ENCODE measurements around the gene DPYD.

Gene DPYD

GRCh38 chr1:97145321-97145956 is 775.4 kb downstream of the DPYD start:
- Mint-ChIP-seq H3K27me3 (ENCODE audit: low read depth) (no peaks in the 10 kb centered on the region), H3K9me3 (no peaks in the 10 kb centered on the region)
- no peak for DNase-seq (ENCODE audit: low spot score)

GRCh38 chr1:97144527-97144926 is 776.3 kb downstream of the DPYD start:
- Mint-ChIP-seq H3K9me3 (no peaks in the 10 kb centered on the region), H3K36me3 (ENCODE audit: low read depth) (no peaks in the 10 kb centered on the region)
- no peak for DNase-seq (ENCODE audit: low spot score)

More at GRCh38 chr1:97145321-97145956, 775.4 kb downstream of the DPYD start:
- Mint-ChIP-seq H3K4me3 (no peak overlapping the region), H3K27ac (no peak overlapping the region), H3K4me1 (ENCODE audit: low read depth) (no peaks in the 10 kb centered on the region), H3K36me3 (ENCODE audit: low read depth) (no peaks in the 10 kb centered on the region)

GRCh38 chr1:97143236-97143882 is 777.5 kb downstream of the DPYD start:
- Mint-ChIP-seq H3K27ac (no peak overlapping the region), H3K27me3 (ENCODE audit: low read depth) (no peaks in the 10 kb centered on the region), H3K4me1 (ENCODE audit: low read depth) (peaks cover 3% of the 10 kb centered on the region), H3K36me3 (ENCODE audit: low read depth) (no peaks in the 10 kb centered on the region), H3K4me3 (no peak overlapping the region), H3K9me3 (no peaks in the 10 kb centered on the region)
- no peak for DNase-seq (ENCODE audit: low spot score)

More at GRCh38 chr1:97144527-97144926, 776.3 kb downstream of the DPYD start:
- no peaks in the 10 kb centered on the region for H3K4me1 Mint-ChIP-seq (ENCODE audit: low read depth)
- H3K4me3 Mint-ChIP-seq, result no peak overlapping the region
- no peaks in the 10 kb centered on the region for H3K27me3 Mint-ChIP-seq (ENCODE audit: low read depth)
- no peak overlapping the region for H3K27ac Mint-ChIP-seq

- Mint-ChIP-seq H3K4me1 (ENCODE audit: low read depth) (peaks cover 3% of the 10 kb centered on the region), H3K27me3 (ENCODE audit: low read depth) (no peaks in the 10 kb centered on the region), H3K4me3 (no peak overlapping the region), H3K27ac (no peak overlapping the region), H3K36me3 (ENCODE audit: low read depth) (no peaks in the 10 kb centered on the region), H3K9me3 (no peaks in the 10 kb centered on the region)
- DNase-seq (ENCODE audit: low spot score), result no peak
These were observed 780.2 kb downstream of the DPYD start for GRCh38 chr1:97140611-97141010.

- H3K4me1 Mint-ChIP-seq (ENCODE audit: low read depth), result peaks cover 3% of the 10 kb centered on the region
These were observed 781.3 kb downstream of the DPYD start for GRCh38 chr1:97139512-97139911.

GRCh38 chr1:97138515-97139032 is 782.3 kb downstream of the DPYD start:
- no peaks in the 10 kb centered on the region for H3K36me3 Mint-ChIP-seq (ENCODE audit: low read depth)
- DNase-seq (ENCODE audit: low spot score), result no peak
- no peaks in the 10 kb centered on the region for H3K9me3 Mint-ChIP-seq
- no peak overlapping the region for H3K27ac Mint-ChIP-seq
- H3K4me1 Mint-ChIP-seq (ENCODE audit: low read depth), result peaks cover 3% of the 10 kb centered on the region
- H3K27me3 Mint-ChIP-seq (ENCODE audit: low read depth), result no peaks in the 10 kb centered on the region
- no peak overlapping the region for H3K4me3 Mint-ChIP-seq

More at GRCh38 chr1:97139512-97139911, 781.3 kb downstream of the DPYD start:
- H3K27ac Mint-ChIP-seq, result no peak overlapping the region
- no peaks in the 10 kb centered on the region for H3K27me3 Mint-ChIP-seq (ENCODE audit: low read depth)
- no peaks in the 10 kb centered on the region for H3K9me3 Mint-ChIP-seq
- no peaks in the 10 kb centered on the region for H3K36me3 Mint-ChIP-seq (ENCODE audit: low read depth)
- no peak overlapping the region for H3K4me3 Mint-ChIP-seq
- DNase-seq (ENCODE audit: low spot score), result no peak

- Mint-ChIP-seq H3K9me3 (no peaks in the 10 kb centered on the region), H3K4me1 (ENCODE audit: low read depth) (peaks cover 3% of the 10 kb centered on the region), H3K27me3 (ENCODE audit: low read depth) (no peaks in the 10 kb centered on the region), H3K36me3 (ENCODE audit: low read depth) (no peaks in the 10 kb centered on the region), H3K27ac (no peak overlapping the region), H3K4me3 (no peak overlapping the region)
- DNase-seq (ENCODE audit: low spot score), result no peak
These were observed 782.8 kb downstream of the DPYD start for GRCh38 chr1:97137862-97138514.

- H3K36me3 Mint-ChIP-seq (ENCODE audit: low read depth), result no peaks in the 10 kb centered on the region
- no peaks in the 10 kb centered on the region for H3K9me3 Mint-ChIP-seq
- H3K27me3 Mint-ChIP-seq (ENCODE audit: low read depth), result no peaks in the 10 kb centered on the region
- peaks cover 3% of the 10 kb centered on the region for H3K4me1 Mint-ChIP-seq (ENCODE audit: low read depth)
- no peak for DNase-seq (ENCODE audit: low spot score)
- no peak overlapping the region for H3K4me3 Mint-ChIP-seq
- no peak overlapping the region for H3K27ac Mint-ChIP-seq
These were observed 783.8 kb downstream of the DPYD start for GRCh38 chr1:97136996-97137395.

- no peaks in the 10 kb centered on the region for H3K9me3 Mint-ChIP-seq
- H3K4me1 Mint-ChIP-seq (ENCODE audit: low read depth), result peaks cover 3% of the 10 kb centered on the region
- DNase-seq (ENCODE audit: low spot score), result no peak
- no peak overlapping the region for H3K4me3 Mint-ChIP-seq
- no peak overlapping the region for H3K27ac Mint-ChIP-seq
- H3K36me3 Mint-ChIP-seq (ENCODE audit: low read depth), result no peaks in the 10 kb centered on the region
- H3K27me3 Mint-ChIP-seq (ENCODE audit: low read depth), result no peaks in the 10 kb centered on the region
These were observed 784.9 kb downstream of the DPYD start for GRCh38 chr1:97135972-97136371.

- no peaks in the 10 kb centered on the region for H3K36me3 Mint-ChIP-seq (ENCODE audit: low read depth)
- no peaks in the 10 kb centered on the region for H3K4me1 Mint-ChIP-seq (ENCODE audit: low read depth)
- H3K9me3 Mint-ChIP-seq, result no peaks in the 10 kb centered on the region
- H3K27me3 Mint-ChIP-seq (ENCODE audit: low read depth), result no peaks in the 10 kb centered on the region
- no peak overlapping the region for H3K27ac Mint-ChIP-seq
- no peak for DNase-seq (ENCODE audit: low spot score)
- no peak overlapping the region for H3K4me3 Mint-ChIP-seq
These were observed 792.4 kb downstream of the DPYD start for GRCh38 chr1:97128426-97128825.

- no peak for DNase-seq (ENCODE audit: low spot score)
- H3K4me1 Mint-ChIP-seq (ENCODE audit: low read depth), result no peaks in the 10 kb centered on the region
- H3K4me3 Mint-ChIP-seq, result no peak overlapping the region
- no peaks in the 10 kb centered on the region for H3K9me3 Mint-ChIP-seq
- no peaks in the 10 kb centered on the region for H3K36me3 Mint-ChIP-seq (ENCODE audit: low read depth)
- no peaks in the 10 kb centered on the region for H3K27me3 Mint-ChIP-seq (ENCODE audit: low read depth)
- no peak overlapping the region for H3K27ac Mint-ChIP-seq
These were observed 797.0 kb downstream of the DPYD start for GRCh38 chr1:97123717-97124431.

GRCh38 chr1:97120806-97121205 is 800.0 kb downstream of the DPYD start:
- Mint-ChIP-seq H3K9me3 (no peaks in the 10 kb centered on the region), H3K4me3 (no peak overlapping the region), H3K4me1 (ENCODE audit: low read depth) (no peaks in the 10 kb centered on the region), H3K27me3 (ENCODE audit: low read depth) (no peaks in the 10 kb centered on the region), H3K36me3 (ENCODE audit: low read depth) (no peaks in the 10 kb centered on the region), H3K27ac (no peak overlapping the region)
- DNase-seq (ENCODE audit: low spot score), result no peak

- Mint-ChIP-seq H3K36me3 (ENCODE audit: low read depth) (no peaks in the 10 kb centered on the region), H3K4me3 (no peak overlapping the region)
- no peak for DNase-seq (ENCODE audit: low spot score)
These were observed 801.3 kb downstream of the DPYD start for GRCh38 chr1:97119260-97120158.

More at GRCh38 chr1:97119260-97120158, 801.3 kb downstream of the DPYD start:
- Mint-ChIP-seq H3K4me1 (ENCODE audit: low read depth) (no peaks in the 10 kb centered on the region), H3K27me3 (ENCODE audit: low read depth) (no peaks in the 10 kb centered on the region), H3K27ac (no peak overlapping the region), H3K9me3 (no peaks in the 10 kb centered on the region)

All from T-helper 2 cell treated with Interferon-gamma antibody and Interleukin-4, amounts not matched to agents 5 μg/mL and 100 μg/mL, for 36 hours (primary cell).